Stimulated activated effector memory CD8-positive, alpha-beta T cell treated with anti-CD3 and anti-CD28 coated beads, Interleukin-12 subunit alpha, Interleukin-12 subunit beta, amount 100 ng/mL, for 72 hours (primary cell): ENCODE results near the gene DLG2.
"Not testable (repeated sequence)": the region's sequence is repeated elsewhere in the genome, so short reads cannot be mapped to it uniquely, and the experiment has no call there.

ENCODE experiments used
- ATAC-seq: fragments of 150-1000 bp; cut with Tn5 transposase; 2 replicates; pipeline ENCODE4 v1.10.0; 2021
- DNase-seq, 2 donors: peaks; one replicate each; pipeline ENCODE4 v3.0.0; 2021 to 2022; ENCODE audit warnings: low spot score in 2 of 2
- H3K27ac Mint-ChIP-seq: one replicate; pipeline ENCODE4 v1.8.0; 2022; ENCODE audit warnings: mild to moderate bottlenecking, mixed read lengths
- H3K36me3 Mint-ChIP-seq: one replicate; pipeline ENCODE4 v1.8.0; 2022; ENCODE audit warnings: mild to moderate bottlenecking, mixed read lengths
- H3K4me1 Mint-ChIP-seq: one replicate; pipeline ENCODE4 v1.8.0; 2022; ENCODE audit warnings: mixed read lengths
- H3K4me3 Mint-ChIP-seq: one replicate; pipeline ENCODE4 v1.8.0; 2022; ENCODE audit warnings: mild to moderate bottlenecking, mixed read lengths
- H3K9me3 Mint-ChIP-seq: one replicate; pipeline ENCODE4 v1.8.0; 2022; ENCODE audit warnings: mixed read lengths

DLG2 gene

GRCh38 chr11:85238038-85238437, 389.1 kb downstream of the DLG2 start:
- DNase-seq, H3K27ac Mint-ChIP-seq, H3K4me1 Mint-ChIP-seq, ATAC-seq, H3K36me3 Mint-ChIP-seq, H3K4me3 Mint-ChIP-seq: not testable (repeated sequence)
- peaks cover 19% of the 10 kb centered on the region for H3K9me3 Mint-ChIP-seq

GRCh38 chr11:85236211-85236610, 390.9 kb downstream of the DLG2 start:
- Mint-ChIP-seq H3K9me3 (peaks cover 23% of the 10 kb centered on the region), H3K4me3 (no peak overlapping the region), H3K4me1 (no peaks in the 10 kb centered on the region), H3K36me3 (no peaks in the 10 kb centered on the region), H3K27ac (no peak overlapping the region)
- no peak for ATAC-seq
- no peak for DNase-seq

- Mint-ChIP-seq H3K27ac (no peak overlapping the region), H3K9me3 (peaks cover 22% of the 10 kb centered on the region), H3K4me3 (no peak overlapping the region), H3K4me1 (no peaks in the 10 kb centered on the region), H3K36me3 (no peaks in the 10 kb centered on the region)
- no peak for ATAC-seq
- no peak for DNase-seq
These were observed 394.6 kb downstream of the DLG2 start for GRCh38 chr11:85232559-85232958.

- Mint-ChIP-seq H3K36me3 (no peaks in the 10 kb centered on the region), H3K4me1 (no peaks in the 10 kb centered on the region), H3K4me3 (no peak overlapping the region), H3K9me3 (peaks cover 20% of the 10 kb centered on the region), H3K27ac (no peak overlapping the region)
- DNase-seq, result no peak
- no peak for ATAC-seq
These were observed 395.6 kb downstream of the DLG2 start for GRCh38 chr11:85231588-85231987.

GRCh38 chr11:85229723-85230122, 397.4 kb downstream of the DLG2 start:
- H3K36me3 Mint-ChIP-seq, H3K4me3 Mint-ChIP-seq, DNase-seq, ATAC-seq, H3K4me1 Mint-ChIP-seq, H3K27ac Mint-ChIP-seq: not testable (repeated sequence)
- H3K9me3 Mint-ChIP-seq, result peaks cover 23% of the 10 kb centered on the region

- no peak for ATAC-seq
- DNase-seq, result no peak
- no peak overlapping the region for H3K27ac Mint-ChIP-seq
- no peak overlapping the region for H3K4me3 Mint-ChIP-seq
- H3K4me1 Mint-ChIP-seq, result no peaks in the 10 kb centered on the region
- peaks cover 17% of the 10 kb centered on the region for H3K9me3 Mint-ChIP-seq
- no peaks in the 10 kb centered on the region for H3K36me3 Mint-ChIP-seq
These were observed 430.2 kb downstream of the DLG2 start for GRCh38 chr11:85196968-85197367.

- no peaks in the 10 kb centered on the region for H3K4me1 Mint-ChIP-seq
- DNase-seq (no peak), ATAC-seq (no peak)
- H3K27ac Mint-ChIP-seq, result no peak overlapping the region
- no peak overlapping the region for H3K4me3 Mint-ChIP-seq
- peaks cover 13% of the 10 kb centered on the region for H3K9me3 Mint-ChIP-seq
- H3K36me3 Mint-ChIP-seq, result no peaks in the 10 kb centered on the region
These were observed 431.2 kb downstream of the DLG2 start for GRCh38 chr11:85195934-85196333.

GRCh38 chr11:85187992-85188391, 439.2 kb downstream of the DLG2 start:
- Mint-ChIP-seq H3K4me1 (no peaks in the 10 kb centered on the region), H3K27ac (no peak overlapping the region), H3K36me3 (no peaks in the 10 kb centered on the region), H3K9me3 (peaks cover 23% of the 10 kb centered on the region), H3K4me3 (no peak overlapping the region)
- ATAC-seq (no peak), DNase-seq (no peak)

- no peaks in the 10 kb centered on the region for H3K4me1 Mint-ChIP-seq
- H3K4me3 Mint-ChIP-seq, result no peak overlapping the region
- DNase-seq (no peak), ATAC-seq (no peak)
- H3K9me3 Mint-ChIP-seq, result peaks cover 13% of the 10 kb centered on the region
- H3K27ac Mint-ChIP-seq, result no peak overlapping the region
- no peaks in the 10 kb centered on the region for H3K36me3 Mint-ChIP-seq
These were observed 442.4 kb downstream of the DLG2 start for GRCh38 chr11:85184721-85185120.

- no peak overlapping the region for H3K4me3 Mint-ChIP-seq
- no peaks in the 10 kb centered on the region for H3K36me3 Mint-ChIP-seq
- DNase-seq, result no peak
- H3K4me1 Mint-ChIP-seq, result no peaks in the 10 kb centered on the region
- no peak overlapping the region for H3K27ac Mint-ChIP-seq
- H3K9me3 Mint-ChIP-seq, result peaks cover 20% of the 10 kb centered on the region
- ATAC-seq, result no peak
These were observed 444.4 kb downstream of the DLG2 start for GRCh38 chr11:85182441-85183387.

GRCh38 chr11:85180528-85180927, 446.6 kb downstream of the DLG2 start:
- Mint-ChIP-seq H3K4me3 (no peak overlapping the region), H3K9me3 (peaks cover 17% of the 10 kb centered on the region), H3K36me3 (no peaks in the 10 kb centered on the region), H3K4me1 (no peaks in the 10 kb centered on the region), H3K27ac (no peak overlapping the region)
- no peak for DNase-seq
- ATAC-seq, result no peak

GRCh38 chr11:85171648-85172257, 455.4 kb downstream of the DLG2 start:
- DNase-seq, result no peak
- Mint-ChIP-seq H3K27ac (no peak overlapping the region), H3K36me3 (no peaks in the 10 kb centered on the region), H3K9me3 (peaks cover 38% of the 10 kb centered on the region), H3K4me1 (no peaks in the 10 kb centered on the region), H3K4me3 (no peak overlapping the region)
- no peak for ATAC-seq

GRCh38 chr11:85170184-85170583, 457.0 kb downstream of the DLG2 start:
- H3K27ac Mint-ChIP-seq, result no peak overlapping the region
- H3K4me3 Mint-ChIP-seq, result no peak overlapping the region
- no peaks in the 10 kb centered on the region for H3K36me3 Mint-ChIP-seq
- DNase-seq, result no peak
- H3K4me1 Mint-ChIP-seq, result no peaks in the 10 kb centered on the region
- H3K9me3 Mint-ChIP-seq, result peaks cover 37% of the 10 kb centered on the region
- ATAC-seq, result no peak

GRCh38 chr11:85167471-85167870, 459.7 kb downstream of the DLG2 start:
- H3K27ac Mint-ChIP-seq, result no peak overlapping the region
- no peak for DNase-seq
- no peak for ATAC-seq
- peaks cover 28% of the 10 kb centered on the region for H3K9me3 Mint-ChIP-seq
- no peak overlapping the region for H3K4me3 Mint-ChIP-seq
- no peaks in the 10 kb centered on the region for H3K4me1 Mint-ChIP-seq
- H3K36me3 Mint-ChIP-seq, result no peaks in the 10 kb centered on the region

- H3K9me3 Mint-ChIP-seq, result peaks cover 28% of the 10 kb centered on the region
- no peaks in the 10 kb centered on the region for H3K36me3 Mint-ChIP-seq
- no peak for DNase-seq
- H3K4me3 Mint-ChIP-seq, result no peak overlapping the region
- ATAC-seq, result no peak
- H3K27ac Mint-ChIP-seq, result no peak overlapping the region
- no peaks in the 10 kb centered on the region for H3K4me1 Mint-ChIP-seq
These were observed 460.1 kb downstream of the DLG2 start for GRCh38 chr11:85167038-85167437.

GRCh38 chr11:85165819-85166218, 461.3 kb downstream of the DLG2 start:
- no peak for DNase-seq
- ATAC-seq, result no peak
- H3K27ac Mint-ChIP-seq, result no peak overlapping the region
- no peaks in the 10 kb centered on the region for H3K4me1 Mint-ChIP-seq
- peaks cover 30% of the 10 kb centered on the region for H3K9me3 Mint-ChIP-seq
- no peak overlapping the region for H3K4me3 Mint-ChIP-seq
- H3K36me3 Mint-ChIP-seq, result no peaks in the 10 kb centered on the region
